GM18520 (cell line): ENCODE measurements around the gene PSMB11.
"Not testable (repeated sequence)": the region's sequence is repeated elsewhere in the genome, so short reads cannot be mapped to it uniquely, and the experiment has no call there.

Experiments used
- ATAC-seq: cut with Tn5 transposase; IDR thresholded peaks from one replicate; pipeline ENCODE4 v1.9.1; 2021; ENCODE audit not compliant: unreplicated experiment

The PSMB11 gene

GRCh38 chr14:23042162-23042965 is at the start of gene PSMB11:
Gene PSMB11, plus strand, starts transcription at chr14:23042212. Its CDS starts 14 bp downstream, at chr14:23042226.
- no peak for ATAC-seq

GRCh38 chr14:22993517-22993916 is 48.5 kb upstream of the PSMB11 start:
- ATAC-seq = no peak

DNA sequence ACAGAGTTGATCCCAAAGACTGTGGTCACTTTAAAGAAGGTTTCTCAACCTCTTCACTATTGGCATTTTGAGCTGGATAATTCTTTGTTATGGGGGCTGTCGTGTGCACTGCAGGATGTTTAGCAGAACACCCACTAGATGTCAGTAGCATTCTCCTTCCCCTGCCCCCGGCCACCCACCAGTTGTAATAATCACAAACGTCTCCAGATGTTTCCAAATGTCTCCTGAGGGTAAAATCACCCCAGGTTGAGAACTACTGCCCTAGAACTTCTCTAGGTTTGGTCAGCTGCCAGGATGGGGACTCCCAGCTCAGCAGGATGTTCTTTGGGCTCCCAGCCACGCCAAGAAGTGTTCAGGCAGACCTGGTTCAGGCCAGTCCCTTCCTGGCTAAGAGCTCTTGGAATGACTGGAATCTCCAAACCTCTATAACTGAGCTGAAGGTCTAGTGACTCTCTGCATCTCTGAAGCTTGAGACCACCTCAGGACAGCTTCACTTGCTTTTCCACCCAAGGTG is 47.2 kb upstream of the PSMB11 start:
- ATAC-seq = no peak

GRCh38 chr14:22995889-22996625 is 46.0 kb upstream of the PSMB11 start:
- ATAC-seq = no peak

DNA sequence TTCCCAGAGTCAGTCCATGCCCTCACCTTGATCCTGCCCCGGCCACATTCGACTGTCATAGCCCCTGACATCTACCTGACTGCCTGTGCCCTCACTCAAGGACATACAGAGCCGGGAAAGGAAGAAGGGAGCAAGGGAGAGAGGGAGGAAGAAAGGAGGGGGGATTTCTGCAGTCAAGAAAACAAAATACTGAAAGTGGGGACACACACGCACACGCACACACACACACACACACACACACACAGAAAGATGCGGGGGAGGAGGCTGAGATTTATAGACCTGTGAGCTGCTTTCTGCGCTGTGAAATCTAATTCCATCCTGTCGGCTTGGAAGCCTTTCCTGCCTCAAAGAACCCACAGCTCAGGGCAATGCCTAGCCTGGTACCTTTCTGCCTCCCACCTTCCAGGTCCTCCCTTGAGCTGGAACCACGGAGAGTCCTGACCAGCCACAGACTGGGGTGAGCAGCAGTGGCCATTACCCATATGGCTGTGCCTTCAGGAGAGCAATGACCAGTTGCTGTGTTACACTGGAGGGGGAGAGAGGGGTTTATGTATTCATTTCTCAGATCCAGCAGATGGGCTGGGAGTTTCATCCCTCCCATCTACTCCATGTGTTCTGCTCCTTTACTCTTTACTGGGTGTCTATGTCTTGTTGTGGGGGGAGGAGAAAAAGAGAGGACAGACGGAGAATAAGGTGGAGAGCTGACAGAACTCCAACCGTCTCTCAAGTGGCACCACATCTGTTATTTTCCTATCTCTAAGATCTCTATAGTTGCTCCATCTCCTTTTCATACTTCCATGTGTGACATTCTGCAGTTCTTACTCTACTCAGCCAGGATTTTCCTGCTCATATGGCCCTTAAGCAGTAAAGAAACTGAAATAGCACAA is 45.0 kb upstream of the PSMB11 start:
- ATAC-seq = no peak

GRCh38 chr14:22997676-22998323 is 44.2 kb upstream of the PSMB11 start:
- ATAC-seq = no peak

- no peak for ATAC-seq
These were observed 43.5 kb upstream of the PSMB11 start for GRCh38 chr14:22998329-22999012.

- no peak for ATAC-seq
These were observed 41.2 kb upstream of the PSMB11 start for GRCh38 chr14:23000860-23001259.

DNA sequence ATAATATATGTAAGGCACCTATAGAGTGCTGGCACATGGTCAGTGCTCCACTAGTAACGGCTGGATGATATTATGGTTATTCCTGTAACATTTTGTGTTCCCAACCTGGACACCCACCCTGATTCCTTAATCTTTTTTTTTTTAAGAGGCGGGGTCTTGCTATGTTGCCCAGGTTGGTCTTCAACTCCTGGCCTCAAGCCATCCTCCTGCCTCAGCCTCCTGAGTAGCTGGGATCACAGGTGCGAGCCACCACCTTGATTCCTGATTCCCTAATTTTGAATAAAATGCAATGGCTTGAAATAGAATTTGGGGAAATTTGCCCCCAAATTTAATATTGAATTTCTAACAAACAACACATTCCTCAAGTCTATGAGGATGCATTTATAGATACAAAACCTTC is 39.4 kb upstream of the PSMB11 start:
- no peak for ATAC-seq

GRCh38 chr14:23004274-23004673 is 37.7 kb upstream of the PSMB11 start:
- ATAC-seq = not testable (repeated sequence)

DNA sequence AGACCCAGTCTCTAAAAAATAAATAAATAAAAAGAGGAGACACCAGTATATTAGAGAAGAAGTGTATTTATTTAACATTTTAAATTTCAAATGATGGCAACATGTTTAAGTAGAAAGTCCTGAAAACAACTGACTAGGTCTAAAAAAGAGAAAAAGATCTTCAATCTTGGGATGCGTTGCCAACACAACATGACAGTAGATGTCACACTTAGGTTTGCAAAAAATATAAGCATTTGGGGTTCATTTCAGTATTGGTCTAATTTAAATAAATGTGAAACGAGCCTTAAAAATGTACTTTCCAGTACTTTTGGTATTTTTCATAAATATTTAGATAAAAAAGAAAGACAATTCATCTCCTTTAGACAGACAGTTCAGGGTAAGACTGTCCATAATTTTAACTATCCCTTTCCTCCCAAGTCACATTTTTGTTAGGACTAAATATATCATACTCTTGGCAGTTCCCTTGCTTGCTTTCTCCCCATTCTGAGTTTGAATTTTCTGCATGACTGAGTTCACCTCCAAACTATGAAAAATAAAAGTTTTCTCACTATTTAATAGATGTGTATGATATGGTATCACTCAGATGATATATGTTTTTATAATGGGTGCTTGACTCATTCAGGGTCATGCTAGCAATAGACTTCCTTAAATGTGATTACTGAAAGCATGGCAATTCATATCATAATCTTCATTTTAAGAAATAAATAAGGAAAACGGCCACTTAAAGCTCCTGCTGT is 36.4 kb upstream of the PSMB11 start:
- no peak for ATAC-seq

- ATAC-seq = no peak
These were observed 35.9 kb upstream of the PSMB11 start for GRCh38 chr14:23006188-23006534.

DNA sequence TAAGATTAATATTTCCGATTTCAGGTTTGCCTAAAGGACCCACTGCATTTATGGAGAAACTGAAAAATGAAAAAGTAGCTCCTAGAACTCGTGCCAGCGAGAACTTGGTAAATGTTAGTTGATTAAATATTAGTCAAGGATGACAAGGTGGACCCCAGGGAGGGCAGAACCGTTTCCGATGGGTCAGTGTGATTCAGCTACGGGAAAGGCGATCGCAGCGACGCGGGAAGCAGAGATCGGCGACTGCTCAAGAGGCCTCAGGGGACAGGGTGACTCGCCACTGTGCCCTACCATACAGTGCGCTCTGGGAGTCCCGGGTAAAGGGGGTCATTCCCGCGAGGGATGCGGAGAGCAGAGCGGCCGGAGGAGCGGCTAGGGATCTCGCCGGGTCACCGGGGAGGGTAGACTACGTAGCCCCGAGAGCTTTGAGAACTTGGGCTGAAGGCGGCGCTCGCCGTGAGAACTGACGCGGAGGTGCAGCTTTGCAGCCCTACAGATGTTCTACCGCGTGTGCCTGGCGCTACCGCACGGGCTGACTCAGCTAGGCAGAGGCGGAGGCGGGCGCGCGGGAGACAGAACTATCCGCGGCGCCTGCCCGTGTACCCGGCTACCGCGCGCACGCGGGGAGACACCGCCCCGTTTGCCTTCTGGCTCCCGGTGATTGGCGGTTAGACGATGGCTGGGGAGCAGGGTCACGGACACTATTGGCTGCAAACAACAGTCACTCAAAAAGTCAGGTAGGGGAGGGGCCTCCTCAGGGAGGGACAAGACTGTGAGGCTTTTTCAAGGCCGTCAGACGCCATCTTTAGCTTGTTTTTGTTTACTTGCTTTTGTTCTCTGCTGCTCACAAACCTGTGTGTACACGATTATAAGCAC is 35.2 kb upstream of the PSMB11 start:
- peak; percentile 94 for ATAC-seq

DNA sequence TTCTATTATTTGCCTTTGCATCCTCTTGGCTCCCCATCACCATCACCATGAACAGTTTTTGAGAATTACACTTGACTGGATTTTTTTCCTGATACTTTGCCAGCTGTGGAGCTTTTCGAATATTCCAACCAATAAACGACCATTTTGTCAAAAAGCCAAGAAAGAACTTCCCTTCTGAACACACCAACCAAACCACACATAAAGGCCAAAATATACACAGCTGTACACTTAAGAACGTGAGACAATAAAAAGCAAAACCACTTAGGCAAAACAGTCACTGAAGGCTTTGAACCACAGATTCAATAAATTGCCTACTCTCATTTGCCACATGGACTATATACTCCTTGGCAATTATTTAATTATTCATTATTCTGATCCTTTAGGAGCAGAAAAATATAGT is 33.2 kb upstream of the PSMB11 start:
- ATAC-seq = no peak

DNA sequence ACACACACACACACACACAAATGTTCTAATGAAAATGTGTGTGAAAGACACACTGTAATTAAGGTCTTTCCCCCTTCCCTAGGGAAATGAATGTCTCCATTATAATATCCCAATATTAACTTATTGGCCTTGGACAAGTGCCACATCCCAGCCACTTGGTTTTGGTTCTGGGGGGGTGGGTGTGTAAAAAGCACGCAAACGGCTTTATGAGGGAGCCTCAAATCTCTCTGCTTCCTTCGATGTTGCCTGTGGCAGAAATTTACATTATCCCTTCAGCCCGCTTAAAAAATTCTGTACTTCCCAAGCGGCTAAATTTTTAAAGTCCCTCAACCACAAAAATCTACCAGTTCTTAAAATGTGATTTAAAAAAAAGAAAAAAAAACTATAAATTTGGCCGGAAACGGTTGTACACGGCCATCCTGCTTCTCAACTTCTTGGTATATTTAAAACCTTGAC is 32.5 kb upstream of the PSMB11 start:
- no peak for ATAC-seq

GRCh38 chr14:23009939-23010726 is 31.9 kb upstream of the PSMB11 start, which contains the start of gene C14orf93:
Gene C14orf93, minus strand, starts transcription at chr14:23010143. Its CDS starts 11,120 bp downstream, at chr14:22999023.
- ATAC-seq = no peak

GRCh38 chr14:23013054-23013748 is 28.8 kb upstream of the PSMB11 start:
- ATAC-seq = no peak
